ENCODE data around the gene ANGPTL7. TPM values are rescaled to one million over a fixed set of nuclear protein-coding genes. Genes with fewer than 3 reads are reported as not detected.

Gene ANGPTL7
- total and polyA plus RNA-seq, 4 donors = 0.21 to 0.73 (median 0.37) TPM

GRCh38 chr1:11198257-11198656 lies 9.1 kb downstream of the ANGPTL7 start:
- WGBS, 2 donors = 85 to 94% methylated on average over 4 of the region's 4 CpGs
- Histone ChIP-seq H3K4me3 (no peak overlapping the region), H3K36me3 (ENCODE audit: control insufficient read depth in 4 of 4, insufficient read depth in 4 of 4, low read length in 4 of 4) (peaks cover 20 to 39% (median 30%) of the 10 kb centered on the region in 4 donors), H3K27me3 (ENCODE audit: control insufficient read depth in 3 of 3, insufficient read depth in 3 of 3, low read length in 2 of 3) (no peaks in the 10 kb centered on the region), H3K27ac (ENCODE audit: low read depth in 1 of 2, low read length in 1 of 2) (no peak overlapping the region), H3K4me1 (ENCODE audit: control insufficient read depth in 5 of 5, insufficient read depth in 5 of 5, low read length in 5 of 5) (no peaks in the 10 kb centered on the region), H3K9me3 (ENCODE audit: control insufficient read depth in 4 of 4, insufficient read depth in 3 of 4, low read length in 3 of 4) (no peaks in the 10 kb centered on the region), H3K9ac (ENCODE audit: insufficient read depth in 1 of 2, low read length in 2 of 2) (no peak overlapping the region)
- DNase-seq (no peak), ATAC-seq (ENCODE audit: insufficient read depth, low FRiP score) (no peak)
- TF ChIP-seq, protein P1, sequence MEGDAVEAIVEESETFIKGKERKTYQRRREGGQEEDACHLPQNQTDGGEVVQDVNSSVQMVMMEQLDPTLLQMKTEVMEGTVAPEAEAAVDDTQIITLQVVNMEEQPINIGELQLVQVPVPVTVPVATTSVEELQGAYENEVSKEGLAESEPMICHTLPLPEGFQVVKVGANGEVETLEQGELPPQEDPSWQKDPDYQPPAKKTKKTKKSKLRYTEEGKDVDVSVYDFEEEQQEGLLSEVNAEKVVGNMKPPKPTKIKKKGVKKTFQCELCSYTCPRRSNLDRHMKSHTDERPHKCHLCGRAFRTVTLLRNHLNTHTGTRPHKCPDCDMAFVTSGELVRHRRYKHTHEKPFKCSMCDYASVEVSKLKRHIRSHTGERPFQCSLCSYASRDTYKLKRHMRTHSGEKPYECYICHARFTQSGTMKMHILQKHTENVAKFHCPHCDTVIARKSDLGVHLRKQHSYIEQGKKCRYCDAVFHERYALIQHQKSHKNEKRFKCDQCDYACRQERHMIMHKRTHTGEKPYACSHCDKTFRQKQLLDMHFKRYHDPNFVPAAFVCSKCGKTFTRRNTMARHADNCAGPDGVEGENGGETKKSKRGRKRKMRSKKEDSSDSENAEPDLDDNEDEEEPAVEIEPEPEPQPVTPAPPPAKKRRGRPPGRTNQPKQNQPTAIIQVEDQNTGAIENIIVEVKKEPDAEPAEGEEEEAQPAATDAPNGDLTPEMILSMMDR (IDR thresholded peaks at IDR 0.05; ENCODE audit: control extremely low read depth, extremely low read depth) = no peak

GRCh38 chr1:11198851-11199594 lies 9.9 kb downstream of the ANGPTL7 start:
- no peak for DNase-seq
- H3K4me1 ChIP-seq (ENCODE audit: control insufficient read depth in 5 of 5, insufficient read depth in 5 of 5, low read length in 5 of 5) = no peaks in the 10 kb centered on the region
- H3K9me3 ChIP-seq (ENCODE audit: control insufficient read depth in 4 of 4, insufficient read depth in 3 of 4, low read length in 3 of 4) = no peaks in the 10 kb centered on the region
- no peak for ATAC-seq (ENCODE audit: insufficient read depth, low FRiP score)
- H3K27me3 ChIP-seq (ENCODE audit: control insufficient read depth in 3 of 3, insufficient read depth in 3 of 3, low read length in 2 of 3) = no peaks in the 10 kb centered on the region
- 92 to 97% methylated on average over 2 of the region's 2 CpGs for WGBS, 2 donors
- H3K36me3 ChIP-seq (ENCODE audit: control insufficient read depth in 4 of 4, insufficient read depth in 4 of 4, low read length in 4 of 4) = peaks cover 19 to 36% (median 26%) of the 10 kb centered on the region in 4 donors
- TF ChIP-seq, protein P1 (IDR thresholded peaks at IDR 0.05; ENCODE audit: control extremely low read depth, extremely low read depth) = no peak
- no peak overlapping the region for H3K27ac ChIP-seq (ENCODE audit: low read depth in 1 of 2, low read length in 1 of 2)
- H3K9ac ChIP-seq (ENCODE audit: insufficient read depth in 1 of 2, low read length in 2 of 2) = no peak overlapping the region
- H3K4me3 ChIP-seq = no peak overlapping the region

- Histone ChIP-seq H3K4me1 (ENCODE audit: control insufficient read depth in 5 of 5, insufficient read depth in 5 of 5, low read length in 5 of 5) (no peaks in the 10 kb centered on the region), H3K27ac (ENCODE audit: low read depth in 1 of 2, low read length in 1 of 2) (no peak overlapping the region), H3K27me3 (ENCODE audit: control insufficient read depth in 3 of 3, insufficient read depth in 3 of 3, low read length in 2 of 3) (no peaks in the 10 kb centered on the region), H3K4me3 (no peak overlapping the region), H3K9ac (ENCODE audit: insufficient read depth in 1 of 2, low read length in 2 of 2) (no peak overlapping the region), H3K9me3 (ENCODE audit: control insufficient read depth in 4 of 4, insufficient read depth in 3 of 4, low read length in 3 of 4) (no peaks in the 10 kb centered on the region), H3K36me3 (ENCODE audit: control insufficient read depth in 4 of 4, insufficient read depth in 4 of 4, low read length in 4 of 4) (peaks cover 26 to 35% (median 29%) of the 10 kb centered on the region in 4 donors)
- whole genome bisulfite sequencing, 2 donors = 95 to 96% methylated on average over 11 of the region's 11 CpGs
- ATAC-seq (ENCODE audit: insufficient read depth, low FRiP score) (no peak), DNase-seq (no peak)
- TF ChIP-seq, protein P1 (IDR thresholded peaks at IDR 0.05; ENCODE audit: control extremely low read depth, extremely low read depth) = no peak
These were observed 15.4 kb downstream of the ANGPTL7 start for GRCh38 chr1:11204396-11205190.

Data from lung (tissue), 12 donors.